Rectal smooth muscle tissue (tissue), 1 donor: ENCODE results near the gene SPATS2L.

Source experiments
- H3K27ac ChIP-seq: one replicate; pipeline ENCODE4 v1.7.0; 2013; ENCODE audit warnings: low read depth, low read length, inconsistent platforms
- H3K27me3 ChIP-seq: one replicate; pipeline ENCODE4 v1.7.0; 2013; ENCODE audit warnings: low read length; ENCODE audit not compliant: control insufficient read depth, insufficient read depth
- H3K36me3 ChIP-seq: one replicate; pipeline ENCODE4 v1.7.0; 2013; ENCODE audit warnings: low read length; ENCODE audit not compliant: control insufficient read depth, insufficient read depth
- H3K4me1 ChIP-seq: one replicate; pipeline ENCODE4 v1.7.0; 2013; ENCODE audit warnings: low read length; ENCODE audit not compliant: control insufficient read depth, insufficient read depth
- H3K4me3 ChIP-seq: one replicate; pipeline ENCODE4 v1.7.0; 2013; ENCODE audit warnings: low read length
- H3K9ac ChIP-seq: one replicate; pipeline ENCODE4 v1.7.0; 2013; ENCODE audit warnings: low read length

SPATS2L gene

DNA sequence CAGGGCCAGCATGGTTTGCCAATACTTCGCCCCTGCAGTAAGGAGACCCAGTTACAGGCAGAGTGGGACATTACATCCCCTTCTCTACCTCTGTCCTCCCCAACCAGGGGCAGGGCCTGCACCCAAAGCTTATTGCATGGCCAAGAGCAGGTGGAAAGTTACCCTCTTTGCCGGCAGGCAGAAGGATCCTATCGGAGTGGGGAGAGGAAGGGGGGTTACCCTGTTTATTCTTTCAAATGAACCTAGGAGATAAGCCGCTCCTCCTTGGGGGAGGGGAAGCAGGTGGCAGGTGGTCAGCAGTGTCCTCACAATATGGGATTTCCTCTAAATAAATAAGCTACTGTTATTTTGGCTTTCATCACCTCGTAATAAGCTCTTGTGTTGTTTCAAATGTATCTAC, 53.9 kb downstream of the SPATS2L start:
- H3K36me3 ChIP-seq: no peaks in the 10 kb centered on the region

DNA sequence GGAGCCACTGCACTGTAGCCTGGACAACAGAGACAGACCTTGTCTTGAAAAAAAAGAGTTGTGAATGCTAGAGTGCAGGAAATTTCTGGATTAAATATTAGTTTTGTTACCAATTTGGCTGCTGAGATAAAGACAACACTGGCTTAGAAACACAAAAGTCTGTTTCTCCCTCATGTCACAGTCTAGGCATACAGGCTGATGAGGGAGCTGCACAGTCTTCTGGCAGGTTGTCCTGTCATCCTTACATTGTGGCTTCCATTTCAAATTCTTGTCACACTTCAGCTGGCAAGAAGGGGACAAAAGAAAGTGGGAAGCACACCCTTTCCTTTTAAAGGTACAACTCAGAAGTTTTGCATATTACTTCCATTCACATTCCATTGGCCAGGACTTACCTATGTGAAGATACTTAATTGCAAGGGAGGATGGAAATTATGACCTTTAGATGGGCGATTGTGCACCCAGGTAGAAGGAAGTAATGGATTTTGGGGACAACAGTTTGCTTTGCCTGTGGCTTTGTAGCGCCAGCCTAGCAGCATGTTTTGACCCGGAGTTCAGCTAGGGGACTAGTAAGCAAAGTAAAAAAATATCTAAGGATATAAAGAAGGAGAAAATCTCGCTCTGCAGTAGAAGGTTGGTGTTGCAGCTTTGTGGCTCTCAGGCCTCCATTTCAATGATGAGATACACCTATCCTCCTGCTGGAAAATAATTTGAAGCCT, 55.9 kb downstream of the SPATS2L start:
- Histone ChIP-seq H3K36me3 (no peaks in the 10 kb centered on the region), H3K9ac (no peak overlapping the region), H3K4me1 (peaks cover 21% of the 10 kb centered on the region), H3K27ac (no peak overlapping the region), H3K4me3 (no peak overlapping the region), H3K27me3 (no peaks in the 10 kb centered on the region)

More for the DNA sequence above, 53.9 kb downstream of the SPATS2L start:
- Histone ChIP-seq H3K4me3 (no peak overlapping the region), H3K27me3 (no peaks in the 10 kb centered on the region), H3K9ac (no peak overlapping the region), H3K27ac (no peak overlapping the region), H3K4me1 (peaks cover 21% of the 10 kb centered on the region)

DNA sequence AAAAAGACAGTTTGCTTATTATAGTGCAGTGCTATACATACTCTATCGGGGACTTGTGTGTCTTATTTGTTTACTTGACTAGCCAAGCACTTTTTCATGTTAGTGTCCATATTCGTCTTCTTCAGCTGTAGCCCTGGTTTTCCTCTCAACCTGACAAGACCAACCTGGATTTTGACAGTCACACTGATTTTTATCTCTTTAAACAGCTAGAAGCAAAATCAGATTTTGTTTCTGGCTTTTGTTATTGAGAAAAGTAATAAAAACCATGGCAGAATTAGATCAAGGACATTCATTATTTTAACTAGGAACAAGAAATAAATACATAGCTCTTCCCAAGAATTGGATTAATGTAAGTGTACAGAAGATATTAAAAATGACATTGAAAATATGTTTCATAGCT, 56.8 kb downstream of the SPATS2L start:
- Histone ChIP-seq H3K27ac (peak overlapping the region; percentile 74), H3K4me3 (no peak overlapping the region), H3K9ac (no peak overlapping the region), H3K4me1 (peaks cover 13% of the 10 kb centered on the region), H3K27me3 (no peaks in the 10 kb centered on the region), H3K36me3 (no peaks in the 10 kb centered on the region)

DNA sequence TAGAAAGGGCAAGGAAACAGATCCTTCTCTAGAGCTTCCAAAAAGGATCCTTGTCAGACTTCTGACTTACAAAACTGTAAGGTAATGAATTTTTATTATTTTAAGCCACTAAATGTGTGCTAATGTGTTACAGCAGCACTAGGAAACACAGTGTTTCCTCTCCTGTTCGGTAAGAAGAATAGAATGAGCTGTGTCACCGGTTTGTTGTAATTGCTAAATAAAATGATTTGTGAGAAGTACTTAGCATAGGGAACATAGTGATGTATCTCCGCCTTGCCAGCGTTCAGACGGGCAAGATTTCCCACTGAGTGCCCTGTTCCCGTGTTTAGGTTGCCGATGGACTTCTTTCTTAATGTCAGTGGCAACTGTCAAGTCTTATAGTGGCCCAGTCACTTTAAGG, 57.6 kb downstream of the SPATS2L start:
- peak overlapping the region; percentile 74 for H3K27ac ChIP-seq
- no peak overlapping the region for H3K9ac ChIP-seq
- H3K4me3 ChIP-seq: no peak overlapping the region
- H3K4me1 ChIP-seq: peaks cover 12% of the 10 kb centered on the region
- H3K36me3 ChIP-seq: no peaks in the 10 kb centered on the region
- H3K27me3 ChIP-seq: no peaks in the 10 kb centered on the region

DNA sequence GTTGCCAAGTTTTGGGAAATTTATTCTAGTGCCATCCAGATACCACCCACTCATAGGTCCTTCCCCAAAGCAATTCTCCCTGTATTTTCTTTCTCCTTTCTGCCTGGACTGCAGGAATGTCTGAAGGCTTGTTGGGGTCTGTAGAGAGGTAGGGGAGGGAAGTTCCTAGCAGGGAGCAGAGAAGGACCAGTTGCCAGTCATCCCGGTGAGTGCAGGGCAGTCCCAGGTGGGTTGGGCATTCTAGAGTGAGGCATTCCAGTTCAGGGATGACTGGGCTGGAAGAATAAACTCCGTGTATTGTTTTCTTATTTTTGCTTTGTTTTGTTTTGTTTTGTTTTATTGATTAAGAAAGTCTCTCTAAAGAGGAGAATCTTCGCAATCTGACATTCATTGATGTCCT, 58.1 kb downstream of the SPATS2L start:
- H3K27ac ChIP-seq: peak overlapping the region; percentile 42
- H3K4me3 ChIP-seq: no peak overlapping the region
- no peaks in the 10 kb centered on the region for H3K36me3 ChIP-seq
- no peak overlapping the region for H3K9ac ChIP-seq
- H3K4me1 ChIP-seq: peaks cover 12% of the 10 kb centered on the region
- no peaks in the 10 kb centered on the region for H3K27me3 ChIP-seq

DNA sequence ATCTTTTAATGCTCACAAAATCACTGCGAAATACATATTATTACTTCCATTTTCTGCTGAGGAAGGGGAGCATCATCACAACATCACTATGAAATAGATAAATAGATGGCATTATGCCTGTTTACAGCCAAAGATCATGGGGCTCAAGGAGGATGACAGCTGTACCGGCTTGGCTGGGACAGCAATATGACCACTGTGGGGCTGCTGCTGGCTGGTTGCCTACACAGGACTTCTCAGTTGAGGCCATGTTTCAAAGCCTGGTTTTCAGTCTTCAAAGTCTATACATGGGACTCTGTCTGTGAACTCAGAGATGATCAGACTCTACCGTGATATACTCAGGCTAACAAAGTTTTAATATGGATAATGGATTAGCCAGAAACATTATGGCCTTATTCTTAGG, 58.7 kb downstream of the SPATS2L start:
- peaks cover 12% of the 10 kb centered on the region for H3K4me1 ChIP-seq
- no peaks in the 10 kb centered on the region for H3K27me3 ChIP-seq
- no peak overlapping the region for H3K9ac ChIP-seq
- peak overlapping the region; percentile 42 for H3K27ac ChIP-seq
- H3K4me3 ChIP-seq: no peak overlapping the region
- no peaks in the 10 kb centered on the region for H3K36me3 ChIP-seq

DNA sequence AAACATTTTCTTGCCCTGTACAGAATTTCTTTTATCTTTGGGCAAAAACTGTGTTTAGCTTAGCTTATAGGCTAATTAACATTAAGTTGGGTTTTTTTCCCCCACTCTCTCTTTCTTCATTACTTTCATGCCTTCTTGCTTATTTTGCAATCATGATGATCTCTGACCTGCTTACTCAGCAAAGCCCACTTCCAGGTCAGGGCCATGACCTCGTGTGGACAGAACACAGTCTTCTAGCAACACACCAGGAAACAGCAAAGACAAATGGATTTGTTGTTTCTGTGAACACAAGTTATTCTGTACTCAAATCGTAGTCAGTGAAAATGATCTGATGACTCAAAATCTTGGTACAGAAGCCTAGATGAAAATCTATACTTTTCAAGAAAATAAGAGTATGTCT, 60.7 kb downstream of the SPATS2L start:
- H3K27ac ChIP-seq: no peak overlapping the region
- H3K9ac ChIP-seq: no peak overlapping the region
- H3K36me3 ChIP-seq: no peaks in the 10 kb centered on the region
- no peak overlapping the region for H3K4me3 ChIP-seq
- no peaks in the 10 kb centered on the region for H3K27me3 ChIP-seq
- H3K4me1 ChIP-seq: peaks cover 9% of the 10 kb centered on the region

DNA sequence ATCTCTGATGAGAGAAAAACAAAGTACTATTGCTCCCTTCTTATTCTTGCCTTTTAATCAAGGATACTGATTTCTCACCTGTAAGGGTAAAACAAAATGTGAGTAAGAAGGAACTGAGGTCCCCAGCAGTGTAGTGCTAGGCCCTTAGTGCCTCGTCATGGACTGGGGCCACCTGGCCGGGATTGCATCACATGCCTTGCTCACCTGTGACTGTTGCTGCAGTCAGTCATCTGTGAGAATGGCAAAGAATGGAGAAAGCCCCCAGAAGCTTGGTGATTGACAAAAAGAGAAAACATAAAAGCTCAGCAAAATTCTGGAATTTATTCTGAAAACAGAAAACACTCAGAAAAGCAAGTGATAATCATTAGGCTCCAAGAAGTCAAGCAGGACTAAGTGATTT, 63.4 kb downstream of the SPATS2L start:
- peaks cover 5% of the 10 kb centered on the region for H3K4me1 ChIP-seq
- H3K36me3 ChIP-seq: no peaks in the 10 kb centered on the region
- no peak overlapping the region for H3K27ac ChIP-seq
- H3K4me3 ChIP-seq: no peak overlapping the region
- no peak overlapping the region for H3K9ac ChIP-seq
- no peaks in the 10 kb centered on the region for H3K27me3 ChIP-seq

DNA sequence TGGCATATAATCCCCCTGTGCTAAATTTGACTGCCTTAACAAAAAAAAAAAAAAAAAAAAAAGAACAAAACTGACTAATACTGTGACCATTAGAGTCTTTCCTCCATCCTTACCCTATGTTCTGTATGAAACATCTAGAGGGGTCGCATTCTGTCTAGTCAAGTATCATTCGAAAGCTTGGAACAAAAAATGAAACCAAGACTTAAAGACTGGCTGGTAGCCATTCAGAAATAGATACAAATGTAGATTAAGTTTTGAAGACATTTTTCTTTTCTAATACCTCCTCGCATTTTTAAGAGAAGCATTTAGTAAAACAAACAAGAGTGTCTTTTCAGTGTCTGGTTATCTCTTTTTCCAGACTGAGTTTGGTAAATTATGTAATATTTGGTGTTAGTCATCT, 66.7 kb downstream of the SPATS2L start:
- H3K27me3 ChIP-seq: no peaks in the 10 kb centered on the region
- H3K4me1 ChIP-seq: peaks cover 20% of the 10 kb centered on the region
- H3K4me3 ChIP-seq: no peak overlapping the region
- no peak overlapping the region for H3K9ac ChIP-seq
- no peak overlapping the region for H3K27ac ChIP-seq
- H3K36me3 ChIP-seq: no peaks in the 10 kb centered on the region

DNA sequence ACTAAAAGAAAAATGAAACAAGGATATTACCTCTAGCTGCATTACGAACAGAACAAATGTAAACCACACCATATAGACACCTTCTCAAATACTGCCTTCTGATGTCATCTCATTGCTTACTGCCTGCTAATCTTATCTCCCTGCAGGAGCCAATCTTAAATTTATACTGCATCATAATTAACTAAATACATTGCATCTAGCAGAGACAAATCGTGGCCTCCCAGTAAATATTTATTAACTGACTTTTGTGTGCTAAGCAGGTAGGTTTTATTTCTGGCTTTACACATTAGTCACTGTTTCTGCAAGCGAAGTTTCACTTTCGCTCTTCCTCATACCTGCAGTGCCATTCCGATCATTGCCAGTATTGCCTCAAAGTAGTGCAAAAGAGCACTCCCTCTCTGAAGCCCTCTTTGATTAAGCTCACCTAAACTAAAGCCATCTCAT, 67.5 kb downstream of the SPATS2L start:
- H3K27ac ChIP-seq: no peak overlapping the region
- no peaks in the 10 kb centered on the region for H3K36me3 ChIP-seq
- H3K4me3 ChIP-seq: peak overlapping the region; percentile 14
- H3K4me1 ChIP-seq: peaks cover 24% of the 10 kb centered on the region
- no peaks in the 10 kb centered on the region for H3K27me3 ChIP-seq
- H3K9ac ChIP-seq: no peak overlapping the region

DNA sequence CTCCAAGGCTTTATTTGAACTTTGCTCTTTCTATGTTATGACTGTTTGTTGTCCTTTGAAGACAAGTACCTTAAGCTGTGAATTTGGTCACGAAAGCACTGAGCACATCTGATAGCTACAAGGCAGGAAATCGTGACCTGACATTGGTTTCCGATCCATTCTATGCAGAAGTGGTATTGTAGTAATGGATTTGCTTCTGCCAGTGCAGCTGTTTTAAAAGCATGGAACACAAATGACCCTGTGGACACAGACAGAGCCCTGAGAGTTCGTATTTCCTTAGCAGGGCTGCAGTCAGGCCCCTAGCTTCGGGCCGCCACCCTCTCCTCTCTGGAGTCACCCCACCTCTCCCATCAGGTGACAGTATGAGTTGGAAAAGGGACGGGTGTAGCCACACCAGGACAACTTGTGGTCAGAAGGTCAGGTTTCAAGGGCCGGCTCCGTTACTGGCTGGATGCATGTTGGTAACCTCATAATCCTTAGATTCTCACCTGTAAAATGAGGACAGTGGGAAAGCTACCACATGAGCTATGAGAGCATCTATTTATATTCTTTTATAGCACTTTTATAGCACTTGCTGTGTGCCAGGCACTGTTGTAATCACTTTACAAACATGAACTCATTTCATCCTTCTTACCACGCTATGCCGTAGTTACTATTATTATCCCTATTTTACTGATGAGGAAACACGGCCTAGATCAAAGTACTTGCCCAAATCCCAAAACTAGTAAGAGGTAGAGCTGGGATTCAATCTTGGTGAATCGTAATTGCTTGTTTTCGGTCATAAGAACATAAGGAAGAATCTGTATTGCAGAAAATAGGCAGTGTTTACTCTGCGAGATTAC, 70.2 kb downstream of the SPATS2L start:
- peak overlapping the region; percentile 80 for H3K27ac ChIP-seq
- H3K4me1 ChIP-seq: peaks cover 34% of the 10 kb centered on the region

DNA sequence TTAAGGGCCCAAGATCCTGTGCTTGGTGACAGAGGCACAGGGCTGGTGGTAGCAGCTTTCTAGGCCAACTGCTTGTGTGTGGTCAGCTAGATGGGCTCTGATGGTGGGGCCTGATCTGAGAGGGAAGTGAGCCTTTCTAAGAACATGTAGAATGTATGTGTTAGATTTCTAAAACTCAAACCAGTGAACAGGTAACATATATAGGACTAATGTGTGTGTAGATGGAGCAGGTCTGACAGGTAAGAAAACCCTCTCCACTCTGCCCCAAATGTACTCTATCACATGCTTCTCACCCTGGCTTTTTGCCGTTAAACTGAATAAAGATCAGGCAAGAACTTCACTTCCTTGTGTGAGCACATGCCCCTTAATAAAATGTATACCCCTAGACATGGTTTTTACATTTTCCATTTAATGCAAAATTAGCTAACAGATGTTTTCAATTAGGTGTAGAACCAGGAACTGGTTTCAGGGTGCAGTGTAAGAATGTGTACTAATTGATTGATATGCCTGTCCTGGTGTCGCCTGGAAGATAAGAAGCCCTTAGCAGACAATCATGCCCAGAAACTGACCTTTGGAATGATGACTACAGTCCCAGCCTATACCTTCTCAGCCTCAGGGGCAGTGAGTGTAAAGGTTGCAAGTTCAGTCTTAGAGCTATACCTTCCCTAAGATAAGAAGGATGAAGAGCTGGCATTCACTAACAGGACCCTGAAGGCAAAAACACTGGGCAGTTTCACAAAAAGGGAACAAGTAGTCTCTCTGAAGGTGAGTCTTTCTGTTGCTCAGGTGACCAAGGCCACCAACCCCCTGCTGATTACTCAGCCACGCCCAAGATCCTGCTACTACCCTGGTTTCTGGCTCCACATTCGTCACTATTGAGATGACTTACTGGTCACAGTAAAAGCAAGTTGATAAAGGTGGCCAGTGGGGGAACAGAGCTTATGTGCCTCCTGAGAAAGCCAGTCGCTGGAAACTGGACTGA, 71.2 kb downstream of the SPATS2L start:
- Histone ChIP-seq H3K27me3 (no peaks in the 10 kb centered on the region), H3K9ac (no peak overlapping the region), H3K27ac (peak overlapping the region; percentile 80), H3K4me1 (peaks cover 34% of the 10 kb centered on the region), H3K4me3 (peak overlapping the region; percentile 50), H3K36me3 (no peaks in the 10 kb centered on the region)

More for the DNA sequence above, 70.2 kb downstream of the SPATS2L start:
- no peaks in the 10 kb centered on the region for H3K27me3 ChIP-seq
- peak overlapping the region; percentile 53 for H3K9ac ChIP-seq
- peak overlapping the region; percentile 43 for H3K4me3 ChIP-seq
- H3K36me3 ChIP-seq: no peaks in the 10 kb centered on the region
